Neural cell (in vitro differentiated cells): ENCODE data around the gene PREX1.

Experiments
- CTCF ChIP-seq: fragments of 450-650 bp; IDR thresholded peaks from 2 replicates; pipeline ENCODE4 v1.5.1; 2014; ENCODE audit warnings: antibody characterized with exemption, mild to moderate bottlenecking, moderate library complexity; ENCODE audit not compliant: poor library complexity, severe bottlenecking
- EP300 ChIP-seq: fragments of 450-650 bp; conservative IDR thresholded peaks from 2 replicates; pipeline ENCODE4 v1.6.1; 2014; ENCODE audit warnings: antibody characterized with exemption, mild to moderate bottlenecking, moderate library complexity; ENCODE audit not compliant: poor library complexity, severe bottlenecking
- EZH2 ChIP-seq: fragments of 200-600, 300-800 bp; shearing (Covaris generic), sonication (generic); IDR thresholded peaks from 2 replicates; pipeline ENCODE4 v1.6.1; 2014; ENCODE audit warnings: antibody characterized with exemption, low read length, borderline replicate concordance, mild to moderate bottlenecking; ENCODE audit not compliant: insufficient read depth, poor library complexity, severe bottlenecking
- POLR2AphosphoS5 ChIP-seq: IDR thresholded peaks from 2 replicates; pipeline ENCODE4 v1.6.1; 2012
- RAD21 ChIP-seq: fragments of 450-650 bp; conservative IDR thresholded peaks from 2 replicates; pipeline ENCODE4 v1.6.1; 2014; ENCODE audit warnings: antibody characterized with exemption, mild to moderate bottlenecking, moderate library complexity
- SMC3 ChIP-seq: fragments of 450-650 bp; conservative IDR thresholded peaks from 2 replicates; pipeline ENCODE4 v1.6.1; 2014; ENCODE audit warnings: antibody characterized with exemption, mild to moderate bottlenecking, moderate library complexity; ENCODE audit not compliant: poor library complexity
- TAF1 ChIP-seq: IDR thresholded peaks from 2 replicates; pipeline ENCODE4 v1.6.1; 2012; ENCODE audit warnings: low read depth

DNA sequence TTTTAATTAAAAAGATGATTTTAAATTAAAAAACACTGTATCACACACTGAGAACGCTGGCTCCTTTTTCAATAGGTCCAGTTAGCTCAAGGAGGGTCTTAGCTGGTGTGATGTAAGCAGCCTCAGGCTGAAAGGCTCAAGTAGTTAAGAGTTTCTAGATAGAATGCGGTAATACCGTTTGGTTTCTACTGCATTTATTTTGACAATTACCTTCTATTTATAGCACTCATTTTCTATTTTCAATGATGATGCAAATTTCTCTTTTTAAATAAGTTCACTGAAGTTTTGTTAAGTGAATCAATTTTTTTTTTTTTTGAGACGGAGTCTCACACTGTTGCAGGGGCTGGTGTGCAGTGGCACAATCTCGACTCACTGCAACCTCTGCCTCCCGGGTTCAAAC, 87.1 kb downstream of the PREX1 start:
- TF ChIP-seq CTCF: no peak
- no peak for TF ChIP-seq EP300
- TF ChIP-seq RAD21: no peak
- no peak for TF ChIP-seq POLR2AphosphoS5
- no peak for TF ChIP-seq TAF1
- no peak for TF ChIP-seq EZH2
- TF ChIP-seq SMC3: no peak
